NB4 (cell line): ENCODE measurements around the gene STYXL1.
"Not testable (repeated sequence)": the region's sequence is repeated elsewhere in the genome, so short reads cannot be mapped to it uniquely, and the experiment has no call there.

Experiments
- DNase-seq: peaks from one replicate; pipeline ENCODE4 v3.0.0; 2010; ENCODE audit warnings: low read depth
- H3K4me3 ChIP-seq: one replicate; pipeline ENCODE4 v1.5.1; 2011; ENCODE audit warnings: mild to moderate bottlenecking, low read depth, low read length, moderate library complexity
- MAX ChIP-seq: IDR thresholded peaks from 2 replicates; pipeline ENCODE4 v1.6.1; 2011; ENCODE audit warnings: low read depth, low read length
- MYC ChIP-seq: IDR thresholded peaks from 2 replicates; pipeline ENCODE4 v1.6.1; 2011; ENCODE audit warnings: low read depth, low read length
- POLR2A ChIP-seq: IDR thresholded peaks from 2 replicates; pipeline ENCODE4 v1.6.1; 2011; ENCODE audit warnings: mild to moderate bottlenecking; ENCODE audit not compliant: insufficient read length; ENCODE audit errors: extremely low read depth
- TF ChIP-seq, protein P1 (sequence below): IDR thresholded peaks from one replicate; pipeline ENCODE4 v1.5.1; 2012; ENCODE audit warnings: low read depth, low read length

STYXL1 gene

DNA sequence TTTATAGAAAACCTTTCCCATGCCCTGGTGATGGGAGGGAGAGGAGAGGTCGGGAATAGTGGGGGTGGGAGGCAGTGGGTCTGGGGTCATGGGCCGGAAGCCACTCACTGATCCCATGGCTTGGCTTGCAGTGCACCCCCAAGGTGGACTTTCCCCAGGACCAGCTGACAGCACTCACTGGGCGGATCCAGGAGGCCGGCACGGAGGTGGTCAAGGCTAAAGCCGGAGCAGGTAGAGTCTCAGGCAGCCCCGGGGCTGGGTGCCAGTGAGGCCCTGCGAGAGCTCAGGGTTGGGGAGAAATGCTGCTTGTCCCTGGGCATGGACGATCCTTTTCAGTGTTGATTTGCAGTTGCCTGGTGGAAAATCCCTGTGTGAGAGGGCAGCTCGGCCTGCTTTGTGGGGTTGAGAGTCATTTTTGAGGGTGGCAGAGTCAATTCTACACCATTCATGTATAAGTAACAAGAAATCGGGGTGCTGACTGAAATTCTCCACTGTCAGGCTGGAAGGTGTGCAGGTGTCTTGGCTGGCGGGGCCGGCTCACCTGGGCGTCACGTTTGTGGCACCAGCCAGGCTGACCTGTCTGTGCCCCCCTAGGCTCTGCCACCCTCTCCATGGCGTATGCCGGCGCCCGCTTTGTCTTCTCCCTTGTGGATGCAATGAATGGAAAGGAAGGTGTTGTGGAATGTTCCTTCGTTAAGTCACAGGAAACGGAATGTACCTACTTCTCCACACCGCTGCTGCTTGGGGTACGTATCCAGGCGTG is 16.6 kb upstream of the STYXL1 start:
- no peak for TF ChIP-seq MYC
- TF ChIP-seq MAX: no peak
- TF ChIP-seq, protein P1, sequence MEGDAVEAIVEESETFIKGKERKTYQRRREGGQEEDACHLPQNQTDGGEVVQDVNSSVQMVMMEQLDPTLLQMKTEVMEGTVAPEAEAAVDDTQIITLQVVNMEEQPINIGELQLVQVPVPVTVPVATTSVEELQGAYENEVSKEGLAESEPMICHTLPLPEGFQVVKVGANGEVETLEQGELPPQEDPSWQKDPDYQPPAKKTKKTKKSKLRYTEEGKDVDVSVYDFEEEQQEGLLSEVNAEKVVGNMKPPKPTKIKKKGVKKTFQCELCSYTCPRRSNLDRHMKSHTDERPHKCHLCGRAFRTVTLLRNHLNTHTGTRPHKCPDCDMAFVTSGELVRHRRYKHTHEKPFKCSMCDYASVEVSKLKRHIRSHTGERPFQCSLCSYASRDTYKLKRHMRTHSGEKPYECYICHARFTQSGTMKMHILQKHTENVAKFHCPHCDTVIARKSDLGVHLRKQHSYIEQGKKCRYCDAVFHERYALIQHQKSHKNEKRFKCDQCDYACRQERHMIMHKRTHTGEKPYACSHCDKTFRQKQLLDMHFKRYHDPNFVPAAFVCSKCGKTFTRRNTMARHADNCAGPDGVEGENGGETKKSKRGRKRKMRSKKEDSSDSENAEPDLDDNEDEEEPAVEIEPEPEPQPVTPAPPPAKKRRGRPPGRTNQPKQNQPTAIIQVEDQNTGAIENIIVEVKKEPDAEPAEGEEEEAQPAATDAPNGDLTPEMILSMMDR: no peak
- TF ChIP-seq POLR2A: no peak
- DNase-seq: no peak
- no peak overlapping the region for H3K4me3 ChIP-seq

- TF ChIP-seq, protein P1: no peak
- TF ChIP-seq MAX (no peak), MYC (no peak), POLR2A (no peak)
- DNase-seq: no peak
- no peak overlapping the region for H3K4me3 ChIP-seq
These were observed 15.7 kb upstream of the STYXL1 start for GRCh38 chr7:76063525-76063924.

- no peak overlapping the region for H3K4me3 ChIP-seq
- DNase-seq: no peak
- TF ChIP-seq, protein P1: no peak
- TF ChIP-seq MAX (no peak), MYC (no peak), POLR2A (no peak)
These were observed 15.3 kb upstream of the STYXL1 start for GRCh38 chr7:76063114-76063513.

DNA sequence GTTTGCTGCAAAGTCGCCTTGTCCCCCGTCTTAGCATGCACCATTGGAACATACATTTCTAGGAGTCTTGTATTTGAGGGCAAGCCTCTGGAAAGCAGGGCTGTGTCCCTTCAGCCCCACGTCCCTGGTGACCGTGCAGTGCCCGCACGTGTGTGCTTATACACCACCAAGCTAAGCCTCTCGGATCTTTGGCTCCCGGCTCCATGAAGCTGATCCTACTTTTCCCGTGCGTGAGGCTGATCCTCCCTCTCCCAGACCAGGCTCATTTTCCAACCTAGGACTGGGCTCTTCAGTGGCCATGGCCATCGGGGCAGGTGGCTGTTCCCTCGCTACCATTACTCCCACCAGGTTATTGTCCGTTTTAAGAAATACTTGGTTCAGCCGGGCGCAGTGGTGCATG is 14.5 kb upstream of the STYXL1 start:
- no peak overlapping the region for H3K4me3 ChIP-seq
- TF ChIP-seq, protein P1: no peak
- TF ChIP-seq MAX: no peak
- no peak for DNase-seq

DNA sequence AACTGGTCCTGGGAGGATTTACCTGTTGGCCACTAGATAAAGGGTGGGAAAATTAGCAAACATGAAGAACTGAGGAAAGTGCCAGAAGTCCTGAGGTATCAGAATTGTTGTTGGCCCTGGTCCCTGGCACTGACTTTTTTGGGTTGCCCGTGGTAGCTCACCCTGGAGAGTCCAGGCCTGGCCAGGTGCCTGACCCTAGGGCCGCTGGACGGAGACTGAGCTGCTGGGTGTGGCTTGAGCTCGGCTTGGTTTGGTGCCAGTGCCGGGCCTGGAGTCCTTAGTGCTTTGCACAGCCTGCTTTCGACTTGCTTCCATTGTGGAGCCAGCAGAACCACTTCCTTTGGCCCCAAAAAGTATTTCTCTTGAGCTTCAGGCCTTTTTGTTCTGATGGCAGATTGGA is 13.0 kb upstream of the STYXL1 start:
- DNase-seq: no peak
- H3K4me3 ChIP-seq: no peak overlapping the region
- no peak for TF ChIP-seq MAX

DNA sequence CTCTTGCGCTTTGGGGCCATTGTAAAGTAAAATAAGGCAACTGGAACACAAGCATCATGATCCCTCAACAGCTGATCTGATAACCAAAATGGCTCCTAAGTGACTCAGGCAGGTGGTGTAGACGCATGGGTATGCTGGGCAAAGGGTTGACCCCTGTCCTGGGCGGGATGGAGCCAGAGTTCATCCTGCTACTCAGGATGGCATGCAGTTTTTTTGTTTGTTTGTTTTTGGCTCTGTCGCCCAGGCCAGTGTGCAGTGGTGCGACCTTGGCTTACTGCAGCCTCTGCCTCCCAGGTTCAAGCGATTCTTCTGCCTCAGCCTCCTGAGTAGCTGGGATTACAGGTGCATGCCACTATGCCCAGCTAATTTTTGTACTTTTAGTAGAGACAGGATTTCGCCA is 10.9 kb upstream of the STYXL1 start:
- H3K4me3 ChIP-seq, DNase-seq: not testable (repeated sequence)

DNA sequence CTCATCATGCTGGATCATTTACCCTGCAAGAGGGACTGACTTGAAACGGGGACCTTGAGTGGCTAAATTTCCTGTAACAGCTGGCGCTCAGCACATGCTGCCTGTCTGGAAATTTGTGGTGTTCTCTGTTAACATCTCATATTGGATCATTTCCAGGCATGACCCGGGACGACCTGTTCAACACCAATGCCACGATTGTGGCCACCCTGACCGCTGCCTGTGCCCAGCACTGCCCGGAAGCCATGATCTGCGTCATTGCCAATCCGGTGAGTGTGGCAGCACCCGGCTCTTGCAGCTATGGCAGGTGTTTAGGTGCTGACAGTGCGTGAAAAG is 10.0 kb upstream of the STYXL1 start:
- no peak for TF ChIP-seq POLR2A
- TF ChIP-seq MAX: no peak
- no peak for TF ChIP-seq MYC
- TF ChIP-seq, protein P1: no peak
- no peak overlapping the region for H3K4me3 ChIP-seq
- DNase-seq: no peak
